Astrocyte of the cerebellum (primary cell): ENCODE results near the gene AADACL3.

Experiments
- DNase-seq: peaks from one replicate; pipeline ENCODE4 v3.0.0-alpha.2; 2011; ENCODE audit warnings: low read depth
- H3K4me3 ChIP-seq: 2 replicates; pipeline ENCODE4 v1.5.1; 2011; ENCODE audit warnings: mild to moderate bottlenecking, low read depth, low read length, moderate library complexity
- in situ Hi-C: cut with HindIII; loops from 2 replicates; pipeline ENCODE4 v1.10.0; 2017; ENCODE audit warnings: low sequenced_read_pairs
- TF ChIP-seq, protein P1 (sequence below): IDR thresholded peaks from 2 replicates; pipeline ENCODE4 v1.5.1; 2012; ENCODE audit warnings: low read length, low read depth, moderate library complexity, mild to moderate bottlenecking; ENCODE audit errors: missing control alignments

Gene AADACL3

GRCh38 chr1:12706061-12706460, 9.8 kb upstream of the AADACL3 start:
- DNase-seq, result no peak
- no peak overlapping the region for H3K4me3 ChIP-seq
- in situ Hi-C loops, result no loop called here
- TF ChIP-seq, protein P1, sequence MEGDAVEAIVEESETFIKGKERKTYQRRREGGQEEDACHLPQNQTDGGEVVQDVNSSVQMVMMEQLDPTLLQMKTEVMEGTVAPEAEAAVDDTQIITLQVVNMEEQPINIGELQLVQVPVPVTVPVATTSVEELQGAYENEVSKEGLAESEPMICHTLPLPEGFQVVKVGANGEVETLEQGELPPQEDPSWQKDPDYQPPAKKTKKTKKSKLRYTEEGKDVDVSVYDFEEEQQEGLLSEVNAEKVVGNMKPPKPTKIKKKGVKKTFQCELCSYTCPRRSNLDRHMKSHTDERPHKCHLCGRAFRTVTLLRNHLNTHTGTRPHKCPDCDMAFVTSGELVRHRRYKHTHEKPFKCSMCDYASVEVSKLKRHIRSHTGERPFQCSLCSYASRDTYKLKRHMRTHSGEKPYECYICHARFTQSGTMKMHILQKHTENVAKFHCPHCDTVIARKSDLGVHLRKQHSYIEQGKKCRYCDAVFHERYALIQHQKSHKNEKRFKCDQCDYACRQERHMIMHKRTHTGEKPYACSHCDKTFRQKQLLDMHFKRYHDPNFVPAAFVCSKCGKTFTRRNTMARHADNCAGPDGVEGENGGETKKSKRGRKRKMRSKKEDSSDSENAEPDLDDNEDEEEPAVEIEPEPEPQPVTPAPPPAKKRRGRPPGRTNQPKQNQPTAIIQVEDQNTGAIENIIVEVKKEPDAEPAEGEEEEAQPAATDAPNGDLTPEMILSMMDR, result no peak

DNA sequence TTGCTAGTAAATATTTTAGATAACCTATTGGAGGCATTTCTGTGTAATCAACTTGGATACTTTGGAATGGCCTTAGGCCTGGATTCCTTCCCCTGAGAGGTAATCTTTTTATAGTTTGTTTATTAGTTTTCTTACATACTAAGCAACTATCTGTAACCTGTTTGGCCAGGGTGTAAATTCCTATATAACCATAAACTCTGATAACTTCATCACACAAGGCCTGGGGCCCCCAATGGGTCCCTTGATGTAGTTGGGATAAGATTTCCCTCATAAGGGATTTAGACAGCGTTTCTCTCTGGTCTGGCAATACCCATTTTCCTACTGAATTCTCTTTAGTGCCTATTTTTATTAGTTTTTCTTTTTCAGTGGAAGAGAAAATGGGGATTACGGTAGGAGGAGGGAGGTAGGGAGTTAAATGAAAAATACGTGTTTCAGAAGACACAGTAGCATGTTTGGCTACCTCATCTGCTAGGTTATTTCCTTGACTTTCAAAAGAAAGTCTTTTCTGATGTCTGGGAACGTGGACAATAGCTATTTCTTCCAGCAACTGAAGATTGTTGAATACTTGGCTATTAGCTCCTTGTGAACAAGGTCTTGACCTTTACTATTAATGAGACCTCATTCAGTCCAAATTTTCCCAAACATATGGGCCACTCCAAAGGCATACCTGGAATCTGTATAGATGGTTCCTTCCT, 7.4 kb upstream of the AADACL3 start:
- in situ Hi-C loops, result no loop called here
- no peak for DNase-seq
- TF ChIP-seq, protein P1, result no peak
- H3K4me3 ChIP-seq, result no peak overlapping the region

- DNase-seq, result no peak
- no peak overlapping the region for H3K4me3 ChIP-seq
- TF ChIP-seq, protein P1, result no peak
- in situ Hi-C loops, result no loop called here
These were observed 6.8 kb upstream of the AADACL3 start for GRCh38 chr1:12709091-12709491.

DNA sequence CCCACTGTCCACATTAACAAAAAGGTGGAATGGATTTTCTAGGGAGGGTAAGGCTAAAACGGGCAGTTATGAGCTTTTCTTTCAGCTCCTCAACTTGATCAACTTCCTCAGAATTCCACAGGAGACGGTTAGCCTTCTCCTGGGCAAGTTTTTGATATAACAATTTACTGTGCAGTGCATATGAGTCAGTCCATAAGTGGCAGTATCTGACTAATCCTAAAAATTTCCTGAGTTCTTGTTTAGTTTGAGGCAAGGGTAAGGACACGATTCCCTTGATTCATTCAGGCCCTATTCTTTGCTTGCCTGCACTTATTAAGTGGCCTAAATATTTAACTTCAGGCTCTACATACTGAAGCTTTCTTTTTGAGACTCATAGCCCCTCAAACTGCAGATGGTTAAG, 6.2 kb upstream of the AADACL3 start:
- no peak for DNase-seq
- TF ChIP-seq, protein P1, result no peak
- H3K4me3 ChIP-seq, result no peak overlapping the region
- in situ Hi-C loops, result no loop called here

- no peak overlapping the region for H3K4me3 ChIP-seq
- TF ChIP-seq, protein P1, result no peak
- no peak for DNase-seq
- in situ Hi-C loops, result no loop called here
These were observed 4.4 kb upstream of the AADACL3 start for GRCh38 chr1:12711536-12711935.

DNA sequence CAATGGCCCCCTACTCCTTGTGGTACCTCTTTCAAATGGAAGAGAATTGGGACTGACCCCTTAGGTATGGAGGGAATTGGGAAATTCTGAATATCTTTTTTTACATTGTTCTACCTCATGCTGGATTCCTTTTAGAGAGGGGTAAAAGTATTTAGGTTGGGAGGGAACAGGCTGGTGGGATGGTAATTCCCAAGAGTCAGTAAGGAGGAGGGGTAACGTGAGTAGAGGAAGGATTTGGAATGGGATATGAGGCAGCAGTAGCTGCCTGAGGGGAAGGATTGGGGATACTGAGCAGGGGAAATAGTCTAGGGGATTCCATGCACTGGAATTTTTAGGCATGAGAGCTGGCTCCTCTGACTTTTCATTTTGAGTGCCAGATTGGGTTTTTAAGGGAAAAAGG, 3.8 kb upstream of the AADACL3 start:
- no peak for DNase-seq
- in situ Hi-C loops, result no loop called here

More for the DNA sequence above, 3.8 kb upstream of the AADACL3 start:
- TF ChIP-seq, protein P1, result no peak
- no peak overlapping the region for H3K4me3 ChIP-seq
